GM12801 (cell line): Measurements from ENCODE around the gene SIK3.

Experiments
- TF ChIP-seq, protein P1 (sequence below): IDR thresholded peaks from one replicate; pipeline ENCODE4 v1.5.1; 2011; ENCODE audit warnings: control low read depth; ENCODE audit not compliant: insufficient read length; ENCODE audit errors: extremely low read depth

SIK3 gene

GRCh38 chr11:116798368-116798767 is 299.9 kb downstream of the SIK3 start:
- TF ChIP-seq, protein P1, sequence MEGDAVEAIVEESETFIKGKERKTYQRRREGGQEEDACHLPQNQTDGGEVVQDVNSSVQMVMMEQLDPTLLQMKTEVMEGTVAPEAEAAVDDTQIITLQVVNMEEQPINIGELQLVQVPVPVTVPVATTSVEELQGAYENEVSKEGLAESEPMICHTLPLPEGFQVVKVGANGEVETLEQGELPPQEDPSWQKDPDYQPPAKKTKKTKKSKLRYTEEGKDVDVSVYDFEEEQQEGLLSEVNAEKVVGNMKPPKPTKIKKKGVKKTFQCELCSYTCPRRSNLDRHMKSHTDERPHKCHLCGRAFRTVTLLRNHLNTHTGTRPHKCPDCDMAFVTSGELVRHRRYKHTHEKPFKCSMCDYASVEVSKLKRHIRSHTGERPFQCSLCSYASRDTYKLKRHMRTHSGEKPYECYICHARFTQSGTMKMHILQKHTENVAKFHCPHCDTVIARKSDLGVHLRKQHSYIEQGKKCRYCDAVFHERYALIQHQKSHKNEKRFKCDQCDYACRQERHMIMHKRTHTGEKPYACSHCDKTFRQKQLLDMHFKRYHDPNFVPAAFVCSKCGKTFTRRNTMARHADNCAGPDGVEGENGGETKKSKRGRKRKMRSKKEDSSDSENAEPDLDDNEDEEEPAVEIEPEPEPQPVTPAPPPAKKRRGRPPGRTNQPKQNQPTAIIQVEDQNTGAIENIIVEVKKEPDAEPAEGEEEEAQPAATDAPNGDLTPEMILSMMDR: no peak

DNA sequence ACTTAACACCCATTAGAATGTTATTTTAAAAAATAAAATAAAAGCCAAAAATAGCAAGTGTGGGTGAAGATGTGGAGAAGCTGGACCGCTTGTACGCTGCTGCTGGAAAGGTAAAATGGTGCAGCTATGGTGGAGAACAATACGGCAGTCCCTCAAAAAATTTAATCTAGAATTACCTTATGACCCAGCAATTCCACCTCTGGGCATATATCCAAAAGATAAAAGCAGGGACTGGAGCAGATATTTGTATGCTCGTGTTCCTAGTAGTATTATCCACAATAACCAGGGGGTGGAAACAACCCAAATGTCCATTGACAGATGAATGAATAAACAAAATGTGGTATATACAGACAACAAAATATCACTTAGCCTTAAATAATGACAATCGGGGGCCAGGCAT is 300.4 kb downstream of the SIK3 start:
- TF ChIP-seq, protein P1: no peak

DNA sequence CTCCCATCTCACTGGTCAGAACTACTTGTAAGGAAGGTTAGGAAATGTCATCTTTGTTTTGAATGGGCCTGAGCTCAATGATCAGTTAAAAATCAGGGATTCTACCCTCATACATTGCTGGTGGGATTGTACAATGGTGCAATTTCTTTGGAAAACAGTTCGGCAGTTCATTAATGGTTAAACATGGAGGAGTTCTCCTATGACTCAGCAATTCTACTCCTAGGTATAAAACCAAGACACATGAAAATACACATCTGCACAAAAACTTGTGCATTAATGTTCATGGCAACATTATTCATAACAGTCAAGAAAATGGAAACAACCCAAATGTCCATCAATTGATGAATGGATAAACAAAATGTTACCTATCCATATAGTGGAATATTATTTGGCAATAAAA is 301.7 kb downstream of the SIK3 start:
- TF ChIP-seq, protein P1: no peak

DNA sequence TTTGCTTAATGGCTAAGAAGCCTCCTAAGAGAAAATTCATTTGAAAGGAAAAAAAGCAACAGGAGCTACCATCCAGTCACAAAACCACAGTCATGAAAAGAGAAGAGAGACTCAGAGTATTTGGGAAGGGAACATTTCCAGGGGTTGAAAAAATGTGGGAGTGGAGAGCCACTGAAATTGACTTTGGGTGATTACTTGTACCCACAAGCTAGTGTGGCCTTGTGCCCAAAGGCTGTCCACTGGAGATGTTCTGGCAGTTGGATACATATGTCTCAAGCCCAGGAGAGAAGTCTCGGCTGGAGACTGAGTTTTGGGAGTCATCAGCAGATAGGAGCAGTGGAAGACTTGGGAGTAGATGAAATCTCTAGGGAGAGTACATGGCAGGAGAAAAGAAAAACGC is 303.4 kb downstream of the SIK3 start:
- TF ChIP-seq, protein P1: no peak

GRCh38 chr11:116793772-116794097 is 304.5 kb downstream of the SIK3 start:
- TF ChIP-seq, protein P1: no peak
